ENCODE results near the gene MARF1.
"Not testable (repeated sequence)": the region's sequence is repeated elsewhere in the genome, so short reads cannot be mapped to it uniquely, and the experiment has no call there.

The MARF1 gene

DNA sequence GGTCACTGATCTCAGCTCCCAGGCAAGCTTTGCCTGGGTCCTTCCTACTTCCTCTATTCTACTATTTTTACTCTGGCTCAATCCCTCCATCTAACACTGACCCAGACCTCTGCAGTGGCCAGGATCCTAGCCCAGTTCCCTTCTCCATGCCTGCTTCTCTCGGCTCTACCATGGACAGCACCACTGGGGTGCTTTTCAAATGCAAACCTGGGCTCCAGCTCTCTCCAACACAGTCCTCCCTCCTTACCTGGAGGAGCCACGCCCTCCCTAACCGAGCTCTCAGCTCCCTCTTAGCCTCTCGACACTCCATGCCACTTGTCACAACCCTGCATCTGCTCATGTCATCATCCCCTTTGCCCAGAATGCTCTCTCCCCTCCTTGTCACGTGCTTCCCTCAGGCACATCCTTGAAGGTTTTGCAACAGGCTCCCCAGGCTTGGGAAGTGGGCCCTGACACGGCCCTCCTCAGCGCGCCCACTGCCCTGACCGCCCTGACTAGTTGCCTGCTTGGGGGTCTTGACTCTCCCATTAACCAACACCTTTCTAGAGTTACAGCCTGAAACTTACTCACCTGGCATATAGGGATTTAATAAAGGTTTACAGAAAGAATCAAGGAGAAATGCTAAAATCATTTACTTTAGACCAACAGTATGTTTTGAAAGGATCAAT lies 41.6 kb downstream of the MARF1 start:
- DNase-seq (ENCODE audit: low read depth): no peak

DNA sequence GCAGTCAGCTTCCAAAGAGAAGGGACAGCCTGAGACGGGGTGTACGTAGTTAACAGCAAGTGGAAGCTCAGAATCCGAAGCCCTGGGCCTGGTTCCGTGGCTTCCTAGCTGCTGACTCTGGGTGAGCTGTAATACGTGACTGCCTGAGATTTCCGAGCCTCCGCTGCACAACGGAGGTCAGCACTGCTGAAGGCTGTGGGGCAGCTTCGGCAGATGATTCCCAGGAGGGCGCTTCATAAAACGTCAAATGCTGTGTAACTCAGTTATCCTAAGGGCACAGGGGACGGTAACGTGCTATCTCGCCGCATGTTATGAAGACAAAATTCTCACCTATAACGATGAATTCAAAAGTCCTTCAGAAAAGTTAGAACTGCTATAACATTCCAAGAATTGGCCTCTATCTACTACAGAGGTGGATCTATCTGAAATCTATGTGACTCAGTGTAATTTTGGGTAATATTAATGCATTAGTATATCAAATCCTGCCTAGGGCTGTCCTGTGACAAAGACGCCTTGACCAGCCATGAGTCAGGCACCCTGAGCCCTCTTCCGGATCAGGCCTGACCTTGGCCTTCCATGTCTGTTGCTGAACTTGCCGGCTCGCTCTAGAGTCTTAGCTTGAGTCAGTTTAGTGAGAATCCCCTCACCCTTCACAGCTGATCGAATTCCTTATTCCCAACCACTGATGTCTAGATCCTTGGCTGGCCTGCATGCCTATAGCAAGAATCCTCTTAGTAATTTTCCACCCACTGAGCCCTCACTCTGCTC lies 43.5 kb downstream of the MARF1 start:
- no peak for DNase-seq (ENCODE audit: low read depth)

DNA sequence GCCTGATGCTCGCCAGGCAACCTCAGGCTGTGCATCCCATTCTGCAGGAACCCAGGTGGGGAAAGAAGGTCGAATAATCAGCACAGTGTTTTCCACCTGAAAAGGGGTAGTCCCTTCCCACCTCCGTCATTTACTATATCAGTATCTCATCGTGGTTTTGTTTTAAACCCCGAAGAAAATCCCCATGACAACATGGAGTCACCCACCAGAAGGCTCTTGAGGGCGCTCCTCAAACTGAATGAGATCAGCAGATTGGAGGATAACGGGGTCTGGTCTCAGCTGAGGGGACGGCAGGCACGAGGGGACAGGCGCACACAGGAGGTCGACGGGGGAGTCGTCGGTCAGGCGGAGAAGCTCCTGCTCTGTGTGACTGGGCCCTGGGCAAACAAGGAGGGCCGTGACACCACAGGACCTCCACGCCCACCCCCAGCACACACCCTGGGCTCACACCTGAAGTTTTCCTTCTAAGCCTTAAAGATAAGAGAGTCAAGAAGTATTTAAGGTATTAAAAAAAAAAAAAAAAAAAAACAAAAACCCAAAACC lies 44.2 kb downstream of the MARF1 start:
- no peak for DNase-seq (ENCODE audit: low read depth)

DNA sequence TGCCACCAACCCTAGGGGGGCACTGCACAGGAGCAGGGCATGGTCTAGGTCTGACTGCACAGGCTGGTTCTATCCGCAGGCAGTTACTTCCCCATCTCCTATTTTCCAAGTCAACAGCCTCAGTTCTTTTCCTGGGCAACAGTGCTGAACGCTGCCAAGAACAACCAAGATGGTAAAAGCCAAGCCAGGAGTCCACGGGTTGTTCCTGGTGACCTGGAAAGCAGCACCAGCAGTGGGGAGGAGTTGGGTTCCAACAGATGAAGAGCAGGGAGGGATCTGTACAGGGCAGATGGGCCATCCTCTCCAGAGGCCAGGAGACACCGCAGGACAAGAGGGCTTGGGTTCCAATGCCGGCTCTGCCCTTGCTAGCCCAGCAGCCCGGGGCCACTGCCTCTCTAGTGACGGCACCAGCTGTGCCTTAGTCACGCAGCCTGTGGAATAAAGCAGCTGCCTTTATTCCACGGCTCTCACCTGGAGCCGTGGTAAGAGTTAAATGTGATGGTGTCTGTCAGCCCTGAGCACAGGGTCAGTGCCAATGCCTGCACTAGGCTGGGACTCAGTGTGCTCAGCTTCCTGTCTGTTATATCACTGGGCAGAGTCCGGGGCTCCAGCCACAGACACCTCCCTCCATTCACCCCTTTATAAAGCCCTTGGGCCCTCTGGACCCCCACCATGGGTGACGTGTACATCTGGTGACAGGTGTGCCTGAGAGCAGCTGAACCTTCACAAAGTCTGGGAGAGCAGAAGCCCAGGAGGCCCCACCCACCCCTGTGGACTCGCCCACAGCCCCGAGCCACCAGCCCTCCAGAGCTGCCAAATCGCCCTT lies 44.9 kb downstream of the MARF1 start:
- DNase-seq (ENCODE audit: low read depth): no peak

DNA sequence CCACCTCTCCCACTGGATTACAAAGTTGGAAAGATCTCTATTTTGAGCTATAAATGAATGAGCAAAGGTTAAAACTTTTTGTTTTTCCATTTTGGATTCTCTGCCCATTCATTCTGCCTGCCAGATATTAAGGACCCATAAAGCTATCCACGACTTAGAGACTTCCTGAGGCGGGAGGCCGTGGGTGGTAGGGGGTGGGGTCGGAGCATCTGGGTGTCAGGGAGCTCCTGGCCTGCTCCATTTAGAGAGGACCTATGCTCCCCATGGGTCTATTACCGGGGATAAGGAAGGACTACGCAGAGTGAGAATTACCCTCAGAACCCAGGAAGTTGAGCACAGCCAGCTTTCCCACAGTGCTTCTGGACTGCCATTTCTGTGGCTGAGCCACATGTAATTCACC lies 45.8 kb downstream of the MARF1 start:
- no peak for DNase-seq (ENCODE audit: low read depth)

DNA sequence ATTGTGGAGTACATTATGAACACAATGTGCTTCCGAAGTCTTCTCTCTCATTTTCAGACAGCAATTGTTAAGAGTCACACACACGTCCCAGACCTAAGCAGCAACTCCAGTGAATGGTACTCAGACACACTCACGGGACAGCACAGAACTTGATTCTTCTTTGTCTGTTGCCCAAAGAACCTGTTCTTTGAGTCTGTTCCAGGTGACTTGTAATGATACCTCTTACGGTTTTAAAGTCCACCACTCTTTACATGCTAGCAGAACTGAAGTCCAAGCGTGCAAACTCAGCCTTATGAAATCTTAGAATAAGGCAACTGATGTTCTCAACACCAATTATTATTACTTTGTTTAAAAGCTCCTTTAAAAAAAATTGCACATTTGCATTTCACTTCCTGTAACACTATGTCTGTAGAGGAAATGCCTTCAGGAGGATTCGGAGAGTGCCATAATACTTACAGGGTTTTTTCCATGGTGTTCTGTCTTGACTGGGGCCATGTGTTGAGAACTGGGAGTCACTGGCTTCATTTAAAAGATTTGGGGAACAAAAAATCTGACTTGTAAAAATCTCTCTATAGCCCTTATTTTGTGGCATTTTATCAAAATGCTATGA lies 48.1 kb downstream of the MARF1 start:
- DNase-seq (ENCODE audit: low read depth): no peak

DNA sequence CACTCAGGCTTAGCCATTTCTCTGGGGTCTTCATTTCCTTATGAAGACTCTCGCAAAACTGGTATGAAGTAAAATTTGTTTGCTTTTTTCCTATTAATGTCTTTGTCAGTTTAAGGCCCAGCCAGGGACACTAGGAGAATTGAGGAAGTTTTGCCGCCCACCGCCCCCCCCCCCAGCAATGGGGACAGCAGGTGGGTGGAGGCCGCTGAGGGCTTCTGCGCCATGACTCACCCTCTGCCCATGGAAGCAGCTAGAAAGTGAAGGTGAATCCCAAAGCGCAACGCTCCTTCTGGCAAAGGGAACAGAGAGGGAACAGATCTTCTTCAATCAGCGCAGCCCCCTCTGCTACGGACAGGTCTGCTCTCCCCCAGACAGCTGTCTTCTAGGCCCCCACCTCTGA lies 49.7 kb downstream of the MARF1 start:
- no peak for DNase-seq (ENCODE audit: low read depth)

DNA sequence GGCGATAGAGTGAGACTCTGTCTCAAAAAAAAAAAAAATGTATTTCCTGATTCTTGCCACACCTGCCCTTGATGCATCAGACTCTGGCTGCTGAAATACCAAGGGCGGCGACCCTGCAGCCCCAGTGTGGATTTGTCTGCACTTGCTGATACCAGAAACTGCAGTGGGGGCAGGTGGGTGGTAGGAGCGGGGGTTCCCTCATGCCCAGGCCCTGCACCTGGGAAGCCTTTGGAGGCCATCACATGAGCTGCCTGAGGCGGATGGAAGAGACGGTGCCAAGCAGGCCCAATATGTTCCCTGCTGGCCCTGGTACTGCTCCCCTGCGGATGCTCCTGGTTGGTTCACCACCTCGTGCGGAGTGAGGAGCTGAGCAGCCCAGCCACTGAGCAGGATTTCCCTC lies 50.6 kb downstream of the MARF1 start:
- DNase-seq (ENCODE audit: low read depth): no peak

DNA sequence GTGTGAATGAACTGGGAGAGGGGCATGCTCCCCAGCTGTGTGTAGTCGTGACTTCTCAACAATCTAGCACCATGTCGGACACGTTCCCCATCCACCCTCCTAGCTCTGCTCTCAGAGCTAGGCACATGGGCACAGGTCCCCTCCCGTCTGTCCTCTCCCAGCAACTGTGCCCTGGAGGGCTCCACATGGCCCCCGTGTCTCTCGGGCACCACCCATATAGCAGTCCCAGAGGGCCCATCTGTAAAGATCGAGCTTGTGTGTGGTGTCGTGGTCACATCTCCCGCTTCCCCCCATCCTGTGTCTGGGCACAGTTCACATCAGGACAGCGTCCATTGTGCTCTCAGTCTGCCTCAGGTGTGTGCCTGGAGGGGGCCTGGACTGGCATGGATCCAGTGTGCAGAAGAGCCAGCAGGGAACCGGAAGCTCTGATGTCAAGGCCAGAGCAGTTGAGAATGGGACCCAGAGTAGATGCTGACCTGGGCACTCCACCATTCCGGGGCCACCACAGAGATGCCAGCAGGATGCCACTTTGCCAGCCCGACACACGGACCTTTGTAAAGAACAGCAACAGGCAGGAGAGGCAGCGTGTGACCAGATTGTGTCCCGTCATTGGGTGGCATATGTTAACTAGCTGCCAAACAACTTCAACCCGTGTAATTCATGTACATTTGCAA lies 55.7 kb downstream of the MARF1 start:
- no peak for DNase-seq (ENCODE audit: low read depth)

DNA sequence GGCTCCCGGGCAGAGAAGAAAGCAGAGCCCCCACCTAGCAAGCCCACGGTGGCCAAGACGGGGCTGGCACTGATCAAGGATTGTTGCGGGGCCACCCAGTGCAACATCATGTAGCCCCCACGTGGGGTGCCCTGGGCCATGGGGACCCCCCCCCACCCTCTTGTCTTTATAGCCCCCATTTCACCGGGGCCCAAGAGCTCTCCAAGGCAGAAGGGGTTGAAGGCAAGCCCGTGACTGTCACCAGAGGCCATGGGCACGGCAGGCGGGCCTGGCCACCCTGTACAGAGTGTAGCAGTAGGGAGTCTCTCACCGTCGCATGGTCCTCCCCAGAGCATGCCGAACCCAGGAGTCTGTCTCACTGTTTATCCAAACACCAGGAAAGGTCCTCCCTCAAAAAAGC lies 56.2 kb downstream of the MARF1 start:
- DNase-seq (ENCODE audit: low read depth): no peak

DNA sequence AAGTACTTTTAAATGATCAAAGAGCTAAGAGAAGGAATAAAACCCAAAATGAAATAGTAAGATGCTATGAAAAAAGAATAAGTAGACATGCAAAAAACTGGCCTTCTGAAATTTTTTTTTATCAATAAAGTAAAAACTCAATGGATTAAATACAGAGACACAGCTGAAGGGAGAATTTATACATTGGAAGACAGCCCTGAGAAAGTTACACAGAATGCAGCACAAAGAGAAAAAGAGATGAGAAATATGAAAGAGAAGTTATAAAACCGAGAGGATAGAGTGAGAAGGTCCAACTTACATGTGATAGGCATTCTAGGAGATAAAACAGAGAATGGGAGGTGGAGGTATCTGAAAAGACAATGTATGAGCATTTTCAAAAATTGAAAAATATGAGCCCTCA lies 57.0 kb downstream of the MARF1 start:
- no peak for DNase-seq (ENCODE audit: low read depth)

DNA sequence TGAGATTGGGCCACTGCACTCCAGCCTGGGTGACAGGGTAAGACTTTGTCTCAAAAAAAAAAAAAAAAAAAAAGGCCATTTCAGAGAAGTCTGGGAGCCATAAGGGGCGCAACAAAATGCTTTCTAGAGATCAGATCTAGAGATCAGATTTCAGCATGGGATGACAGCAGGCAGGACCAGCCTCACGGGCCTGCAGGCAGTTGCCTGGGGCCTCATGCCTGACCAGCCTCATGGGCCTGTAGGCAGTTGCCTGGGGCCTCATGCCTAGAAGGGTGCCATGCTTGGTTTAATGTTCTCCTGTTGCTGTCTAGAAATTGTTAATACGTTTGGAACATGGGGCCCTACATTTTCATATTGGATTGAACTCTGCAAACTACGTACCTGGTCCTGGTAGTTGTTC lies 59.4 kb downstream of the MARF1 start:
- no peak for DNase-seq (ENCODE audit: low read depth)

DNA sequence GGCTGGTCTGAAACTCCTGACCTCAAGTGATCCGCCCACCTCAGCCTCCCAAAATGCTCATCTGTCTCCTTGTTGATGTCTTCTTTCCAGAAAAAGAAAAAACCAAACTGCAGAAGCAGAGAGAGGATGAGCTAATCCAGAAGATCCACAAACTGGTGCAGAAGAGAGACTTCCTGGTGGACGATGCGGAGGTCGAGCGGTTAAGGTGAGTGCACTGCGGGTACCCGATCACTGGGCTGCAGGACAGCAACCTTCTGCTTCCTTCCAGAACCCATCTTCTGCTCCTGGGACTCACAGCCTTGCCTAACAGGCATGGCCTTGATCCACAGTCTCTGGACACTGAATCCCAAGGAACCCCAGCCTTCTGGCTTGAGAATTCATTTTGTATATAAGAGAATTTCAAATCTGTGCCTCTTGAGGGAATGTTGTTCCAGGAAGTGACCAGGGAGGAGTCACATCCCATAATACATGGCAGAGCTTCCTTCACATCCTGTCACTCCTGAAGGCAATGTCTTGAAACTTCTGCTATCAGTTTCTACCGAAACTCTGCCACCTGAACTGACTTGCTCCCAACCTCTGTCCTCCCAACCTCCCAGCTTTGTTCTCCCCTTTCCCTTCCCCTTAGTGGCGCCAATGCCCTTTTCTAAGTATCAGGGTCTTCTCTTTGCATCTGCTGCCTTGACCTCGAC lies 61.7 kb downstream of the MARF1 start:
- no peak for DNase-seq (ENCODE audit: low read depth)

DNA sequence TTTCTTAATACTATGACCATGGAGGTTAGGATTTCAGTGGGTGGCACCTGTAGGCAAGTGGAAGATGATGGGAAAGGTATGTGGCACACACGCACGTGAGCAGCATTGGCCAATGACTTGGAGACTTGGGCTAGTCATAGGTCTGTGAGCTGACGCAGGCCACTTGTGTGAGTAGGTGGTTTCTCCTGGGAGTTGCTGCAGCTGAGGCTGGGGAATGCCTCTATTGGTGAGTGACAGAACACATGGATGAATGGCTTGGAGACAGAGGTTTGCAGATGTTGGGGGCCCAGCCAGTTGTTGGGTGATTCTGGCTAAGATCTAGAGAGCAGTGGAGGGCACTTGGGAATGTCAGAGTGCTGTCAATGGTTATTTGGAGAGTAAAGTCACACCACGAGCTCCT lies 64.1 kb downstream of the MARF1 start:
- no peak for DNase-seq (ENCODE audit: low read depth)

DNA sequence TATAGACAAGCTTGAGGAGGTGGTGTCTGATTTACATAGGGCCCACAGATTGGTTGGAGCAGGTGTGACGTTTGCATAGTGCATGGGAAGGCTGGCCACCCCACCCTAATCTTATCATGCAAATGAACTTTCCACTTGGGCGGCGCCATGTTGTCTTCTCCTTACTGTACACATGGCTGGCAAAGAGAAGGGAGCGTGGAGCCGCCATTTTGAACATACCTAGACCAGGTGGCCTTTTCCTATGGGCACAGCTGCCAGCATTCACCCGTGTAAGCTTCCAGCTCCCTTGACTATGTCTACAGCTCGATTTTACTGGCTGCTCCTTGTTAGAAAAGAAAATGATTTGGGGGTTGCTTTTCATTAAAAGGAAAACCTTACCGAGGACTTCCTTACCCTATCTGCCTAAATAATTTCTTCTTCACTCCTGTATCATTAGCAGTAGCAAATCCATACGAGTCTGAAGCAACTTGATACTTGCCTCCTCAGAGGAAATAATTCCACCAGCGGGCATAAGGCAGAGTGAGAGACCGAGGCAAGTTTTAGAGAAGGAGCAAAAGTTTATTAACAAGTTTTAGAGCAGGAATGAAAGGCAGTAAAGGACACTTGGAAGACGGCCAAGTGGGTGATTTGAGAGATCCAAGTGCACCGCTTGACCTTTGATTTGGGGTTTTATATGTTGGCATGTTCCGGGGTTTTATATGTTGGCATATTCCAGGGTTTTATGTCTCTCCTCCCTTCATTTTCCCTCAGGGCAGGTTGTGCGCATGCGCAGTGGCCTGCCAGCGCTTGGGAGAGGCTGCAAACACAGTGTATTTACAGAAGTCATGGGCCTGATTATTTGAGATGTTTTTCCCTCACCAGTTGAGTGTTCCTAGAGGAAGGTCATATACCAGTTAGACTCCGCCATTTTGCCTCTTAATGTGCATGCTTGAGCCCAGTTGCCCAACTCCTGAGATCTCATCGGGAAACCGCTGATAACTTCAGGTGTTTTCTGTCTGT lies 65.7 kb downstream of the MARF1 start:
- DNase-seq (ENCODE audit: low read depth): no peak

DNA sequence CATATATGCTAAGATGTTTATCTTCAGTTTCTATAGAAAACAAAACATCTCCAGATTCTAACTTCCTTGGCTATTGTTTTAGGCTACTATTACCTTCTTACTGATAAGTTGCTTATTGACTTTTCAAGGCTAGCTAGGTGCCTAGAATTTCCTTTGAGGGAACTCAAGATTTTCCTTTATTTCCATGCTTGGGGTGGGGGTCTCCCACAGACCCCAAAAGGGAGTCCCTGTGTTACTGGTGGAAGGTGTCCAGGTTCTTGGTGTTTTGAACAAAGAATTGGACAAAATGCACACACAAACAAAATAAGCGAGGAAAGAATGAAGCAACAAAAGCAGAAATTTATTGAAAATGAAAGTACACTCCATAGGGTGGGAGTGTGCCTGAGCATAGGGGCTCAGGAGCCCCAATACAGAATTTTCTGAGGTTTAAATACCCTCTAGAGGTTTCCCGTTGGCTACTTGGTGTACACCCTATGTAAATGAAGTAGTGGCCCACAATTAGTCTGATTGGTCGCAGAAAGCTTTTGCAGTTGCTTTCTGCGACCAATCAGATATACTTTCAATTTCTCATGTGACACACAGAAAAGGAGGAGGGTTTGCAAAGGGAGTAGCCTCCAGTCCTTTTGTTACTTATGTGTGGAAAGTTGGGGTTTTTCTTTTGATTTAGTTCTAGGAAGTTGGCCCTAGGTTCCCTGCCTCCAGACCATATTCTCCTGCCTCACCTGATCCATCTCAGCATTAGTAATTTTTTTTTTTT lies 67.5 kb downstream of the MARF1 start:
- DNase-seq (ENCODE audit: low read depth): no peak

DNA sequence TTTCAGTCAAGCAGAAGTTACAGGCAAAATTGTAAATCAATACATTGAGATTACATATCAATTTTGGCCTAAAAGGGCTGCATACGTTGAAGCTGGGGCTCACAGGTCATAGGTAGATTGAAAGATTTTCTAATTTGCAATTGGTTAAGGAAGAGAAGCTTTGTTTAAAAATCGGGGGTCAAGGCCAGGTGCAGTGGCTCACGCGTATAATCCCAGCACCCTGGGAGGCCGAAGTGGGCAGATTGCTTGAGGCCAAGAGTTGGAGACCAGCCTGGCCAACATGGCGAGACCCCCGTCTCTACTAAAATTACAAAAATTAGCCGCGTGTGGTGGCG lies 68.4 kb downstream of the MARF1 start:
- no peak for DNase-seq (ENCODE audit: low read depth)

DNA sequence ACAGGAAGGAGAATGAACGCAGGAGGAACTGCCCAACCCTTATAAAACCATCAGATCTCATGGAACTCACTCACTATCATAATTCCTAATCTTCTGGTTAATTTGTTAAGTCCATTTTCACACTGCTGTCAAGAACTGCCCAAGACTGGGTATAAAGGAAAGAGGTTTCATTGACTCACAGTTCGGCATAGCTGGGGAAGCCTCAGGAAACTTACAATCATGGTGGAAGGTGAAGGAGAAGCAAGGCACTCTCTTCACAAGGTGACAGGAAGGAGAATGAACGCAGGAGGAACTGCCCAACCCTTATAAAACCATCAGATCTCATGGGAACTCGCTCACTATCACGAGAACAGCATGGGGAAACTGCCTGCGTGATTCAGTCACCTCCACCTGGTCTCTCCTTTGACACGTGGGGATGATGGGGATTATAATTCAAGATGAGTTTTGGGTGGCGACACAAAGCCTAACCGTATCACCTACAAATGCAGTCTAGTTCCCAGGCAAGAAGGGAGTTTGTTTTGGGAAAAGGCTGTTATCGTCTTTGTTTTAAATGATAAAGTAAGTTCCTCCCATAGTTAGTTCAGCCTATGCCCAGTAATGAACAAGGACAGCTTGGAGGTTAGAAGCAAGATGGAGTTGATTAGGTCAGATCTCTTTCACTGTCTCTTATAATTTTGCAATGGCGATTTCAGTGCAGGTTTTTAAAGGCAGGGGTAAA lies 68.9 kb downstream of the MARF1 start:
- not testable (repeated sequence) for DNase-seq (ENCODE audit: low read depth)

Data from T follicular helper cell (primary cell).